CD4-positive, CD25-positive, alpha-beta regulatory T cell (primary cell): Measurements from ENCODE around the gene KCTD21. TPM values are rescaled to one million over a fixed set of nuclear protein-coding genes. Genes with fewer than 3 reads are reported as not detected.

Experiments
- ATAC-seq, 2 donors: fragments of 150-1000 bp; cut with Tn5 transposase; one replicate each; pipeline ENCODE4 v1.10.0; 2021; ENCODE audit warnings: low read depth in 2 of 2, moderate number of reproducible peaks in 2 of 2, moderate library complexity in 1 of 2
- DNase-seq, 3 donors: peaks; one replicate each; pipeline versions ENCODE4 v3.0.0 to v3.0.0-alpha.2; 2012 to 2022; ENCODE audit warnings: mixed read lengths in 1 of 3
- H3K27ac ChIP-seq: one replicate; pipeline ENCODE4 v1.7.0; 2013; ENCODE audit warnings: mild to moderate bottlenecking, low read length; ENCODE audit not compliant: insufficient read depth, poor library complexity, severe bottlenecking
- H3K27me3 ChIP-seq: one replicate; pipeline ENCODE4 v1.7.0; 2013; ENCODE audit warnings: low read length; ENCODE audit not compliant: control insufficient read depth, insufficient read depth
- H3K36me3 ChIP-seq: one replicate; pipeline ENCODE4 v1.7.0; 2013; ENCODE audit warnings: mild to moderate bottlenecking, low read length, moderate library complexity; ENCODE audit not compliant: control insufficient read depth, insufficient read depth
- H3K4me1 ChIP-seq: 2 replicates; pipeline ENCODE4 v1.7.0; 2013; ENCODE audit warnings: mild to moderate bottlenecking, low read length; ENCODE audit not compliant: insufficient read depth, control insufficient read depth, poor library complexity, severe bottlenecking
- H3K4me3 ChIP-seq: one replicate; pipeline ENCODE4 v1.7.0; 2013; ENCODE audit warnings: low read depth, mild to moderate bottlenecking, low read length, moderate library complexity
- H3K9me3 ChIP-seq, 2 experiments: 1 replicate in 1 of 2; 2 replicates in 1 of 2; pipeline ENCODE4 v1.7.0; 2013; ENCODE audit warnings: low read length in 2 of 2, mild to moderate bottlenecking in 1 of 2, moderate library complexity in 1 of 2; ENCODE audit not compliant: control insufficient read depth in 2 of 2
- H3K27ac Mint-ChIP-seq, 3 donors: one replicate each; pipeline ENCODE4 v1.8.0; 2020 to 2022; ENCODE audit warnings: mild to moderate bottlenecking in 3 of 3, mixed read lengths in 3 of 3, moderate library complexity in 2 of 3
- H3K27me3 Mint-ChIP-seq: one replicate; pipeline ENCODE4 v1.8.0; 2022; ENCODE audit warnings: mild to moderate bottlenecking, mixed read lengths
- H3K36me3 Mint-ChIP-seq: one replicate; pipeline ENCODE4 v1.8.0; 2020; ENCODE audit warnings: mixed read lengths
- H3K4me1 Mint-ChIP-seq, 4 donors: one replicate each; pipeline ENCODE4 v1.8.0; 2020 to 2022; ENCODE audit warnings: mixed read lengths in 4 of 4, mild to moderate bottlenecking in 1 of 4
- H3K4me3 Mint-ChIP-seq, 4 donors: one replicate each; pipeline ENCODE4 v1.8.0; 2020 to 2022; ENCODE audit warnings: mild to moderate bottlenecking in 4 of 4, mixed read lengths in 4 of 4, moderate library complexity in 3 of 4
- H3K9me3 Mint-ChIP-seq, 7 donors: one replicate each; pipeline ENCODE4 v1.8.0; 2020 to 2022; ENCODE audit warnings: mixed read lengths in 7 of 7, mild to moderate bottlenecking in 3 of 7, moderate library complexity in 2 of 7
- polyA plus RNA-seq, 4 donors: library from polyadenylated mRNA; unstranded; fragments of 300-500 nt; fragmentation: Illumina TruSeq; gene quantifications; one replicate each; pipeline ENCODE4 v1.2.3, GENCODE V29; 2021
- total RNA-seq: library from RNA; stranded (reverse); gene quantifications from one replicate; pipeline ENCODE4 v1.2.3, GENCODE V29; 2022

The KCTD21 gene
- total and polyA plus RNA-seq, 5 donors from 2014 or later: 1.4 to 3.8 (median 3.2) TPM

DNA sequence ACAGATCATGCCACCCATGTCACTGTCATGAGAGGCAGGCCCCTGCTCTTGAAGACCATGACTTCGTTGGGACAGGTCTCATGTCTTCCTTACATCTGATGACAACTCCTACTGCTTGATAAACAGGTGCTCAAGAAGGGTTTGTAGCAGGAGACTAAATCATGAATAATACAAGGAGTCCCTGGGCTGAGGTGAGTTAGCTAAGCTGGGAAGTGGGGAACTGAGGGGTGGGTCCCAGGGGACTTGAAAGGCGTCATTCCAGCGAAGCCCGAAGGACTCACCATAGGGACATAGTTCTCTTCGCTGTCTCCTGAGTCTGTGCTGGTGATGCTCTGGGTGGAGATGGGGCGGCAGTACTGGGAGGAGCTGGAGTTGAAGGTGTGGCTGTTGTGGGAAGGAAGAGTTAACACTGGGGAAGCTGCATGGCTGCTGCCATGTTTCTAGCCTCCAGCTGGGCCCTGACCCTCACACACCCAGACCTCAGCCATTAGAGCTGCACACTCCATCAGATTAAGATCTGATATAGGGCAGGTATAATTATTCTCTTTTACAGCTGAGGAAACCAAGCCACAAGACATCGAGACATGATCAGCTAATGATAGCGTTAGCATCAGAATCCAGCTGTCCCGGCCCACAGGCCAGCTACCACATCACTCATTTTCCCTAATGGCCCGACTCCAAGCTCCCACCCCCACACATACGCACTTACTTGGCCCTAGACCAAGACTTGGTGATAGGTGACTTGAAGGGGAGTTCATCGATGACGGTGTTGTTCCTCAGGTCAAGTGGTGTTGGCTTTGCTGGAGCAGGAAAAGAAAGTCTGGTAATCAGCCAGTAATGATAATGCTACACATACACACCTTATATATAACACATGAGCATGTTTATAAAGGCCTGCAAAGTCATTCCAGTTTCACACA, 33.2 kb upstream of the KCTD21 start:
- Mint-ChIP-seq H3K36me3 (peaks cover 35% of the 10 kb centered on the region), H3K9me3 (no peaks in the 10 kb centered on the region), H3K27me3 (no peaks in the 10 kb centered on the region), H3K27ac (peak overlapping the region in 2 of 3 donors; percentile 67 to 85), H3K4me1 (peaks cover 0 to 23% (median 6%) of the 10 kb centered on the region in 4 donors), H3K4me3 (no peak overlapping the region)
- no peak overlapping the region for H3K27ac ChIP-seq
- DNase-seq (no peak), ATAC-seq (no peak)
- no peaks in the 10 kb centered on the region for H3K9me3 ChIP-seq
- H3K4me3 ChIP-seq: no peak overlapping the region
- no peaks in the 10 kb centered on the region for H3K27me3 ChIP-seq
- no peaks in the 10 kb centered on the region for H3K4me1 ChIP-seq
- H3K36me3 ChIP-seq: peaks cover 6% of the 10 kb centered on the region

GRCh38 chr11:78220218-78221157, 32.1 kb upstream of the KCTD21 start:
- no peaks in the 10 kb centered on the region for H3K27me3 ChIP-seq
- peaks cover 6% of the 10 kb centered on the region for H3K36me3 ChIP-seq
- no peak overlapping the region for H3K4me3 ChIP-seq
- Mint-ChIP-seq H3K9me3 (no peaks in the 10 kb centered on the region), H3K27me3 (no peaks in the 10 kb centered on the region), H3K4me1 (peaks cover 0 to 23% (median 6%) of the 10 kb centered on the region in 4 donors), H3K27ac (peak overlapping the region in 2 of 3 donors; percentile 67 to 85), H3K4me3 (no peak overlapping the region), H3K36me3 (peaks cover 34% of the 10 kb centered on the region)
- DNase-seq: no peak
- no peaks in the 10 kb centered on the region for H3K4me1 ChIP-seq
- H3K27ac ChIP-seq: no peak overlapping the region
- H3K9me3 ChIP-seq: no peaks in the 10 kb centered on the region
- ATAC-seq: no peak

- Histone ChIP-seq H3K27me3 (no peaks in the 10 kb centered on the region), H3K4me1 (no peaks in the 10 kb centered on the region), H3K36me3 (peaks cover 11% of the 10 kb centered on the region), H3K9me3 (no peaks in the 10 kb centered on the region), H3K4me3 (no peak overlapping the region), H3K27ac (no peak overlapping the region)
- peaks cover 0 to 21% (median 6%) of the 10 kb centered on the region in 4 donors for H3K4me1 Mint-ChIP-seq
- no peaks in the 10 kb centered on the region for H3K9me3 Mint-ChIP-seq
- no peaks in the 10 kb centered on the region for H3K27me3 Mint-ChIP-seq
- no peak for DNase-seq
- H3K36me3 Mint-ChIP-seq: peaks cover 25% of the 10 kb centered on the region
- H3K27ac Mint-ChIP-seq: peak overlapping the region in 1 of 3 donors; percentile 42
- H3K4me3 Mint-ChIP-seq: no peak overlapping the region
- ATAC-seq: no peak
These were observed 31.2 kb upstream of the KCTD21 start for GRCh38 chr11:78219493-78220217.

DNA sequence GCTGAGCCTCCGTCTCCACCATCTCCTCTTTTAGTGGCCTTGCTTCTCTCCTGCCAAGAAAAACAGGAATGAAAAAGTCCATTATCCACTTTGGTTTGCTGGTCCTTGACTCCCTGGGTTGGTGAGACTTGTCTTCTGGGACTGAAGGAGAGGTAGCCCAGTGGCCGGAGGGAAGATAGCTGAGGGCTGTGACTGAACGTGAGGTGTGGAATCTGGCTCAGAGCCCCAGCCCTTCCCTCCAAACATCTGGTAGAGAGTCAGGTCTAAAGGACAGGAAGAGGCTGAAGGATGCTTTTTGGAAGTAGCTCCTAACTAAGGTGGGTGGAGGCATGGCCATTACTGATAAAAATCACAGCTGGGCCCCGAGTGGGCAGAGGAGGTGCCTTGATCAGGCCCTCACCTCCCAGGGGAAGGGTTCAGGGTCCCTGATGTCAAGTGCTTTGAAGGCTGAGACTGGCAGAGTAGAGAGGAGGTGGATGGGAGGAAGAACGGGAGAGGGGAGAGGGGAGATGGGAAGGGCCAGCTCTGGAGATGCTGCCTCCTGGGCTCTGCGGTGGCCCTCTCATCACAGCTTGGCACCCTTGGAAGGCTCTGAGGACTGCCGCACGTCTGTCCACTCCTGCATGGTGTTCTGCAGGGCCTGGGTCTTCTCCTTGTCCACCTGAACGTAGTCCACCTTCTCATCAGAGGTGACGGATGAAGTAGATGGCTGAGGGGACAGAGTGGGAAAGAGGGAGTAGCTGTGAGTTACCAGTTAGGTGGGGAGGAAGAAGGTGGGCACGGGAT, 30.5 kb upstream of the KCTD21 start:
- Histone ChIP-seq H3K4me3 (no peak overlapping the region), H3K9me3 (no peaks in the 10 kb centered on the region), H3K27ac (no peak overlapping the region), H3K27me3 (no peaks in the 10 kb centered on the region), H3K4me1 (no peaks in the 10 kb centered on the region), H3K36me3 (peaks cover 15% of the 10 kb centered on the region)
- H3K4me1 Mint-ChIP-seq: peaks cover 0 to 18% (median 6%) of the 10 kb centered on the region in 4 donors
- peaks cover 24% of the 10 kb centered on the region for H3K36me3 Mint-ChIP-seq
- H3K4me3 Mint-ChIP-seq: no peak overlapping the region
- H3K27me3 Mint-ChIP-seq: no peaks in the 10 kb centered on the region
- ATAC-seq: no peak
- H3K27ac Mint-ChIP-seq: peak overlapping the region in 1 of 3 donors; percentile 64
- H3K9me3 Mint-ChIP-seq: no peaks in the 10 kb centered on the region
- DNase-seq: no peak

- Mint-ChIP-seq H3K36me3 (peaks cover 20% of the 10 kb centered on the region), H3K4me3 (no peak overlapping the region), H3K9me3 (no peaks in the 10 kb centered on the region), H3K27ac (peak overlapping the region in 1 of 3 donors; percentile 71), H3K4me1 (peaks cover 0 to 7% (median 3%) of the 10 kb centered on the region in 4 donors), H3K27me3 (no peaks in the 10 kb centered on the region)
- H3K27ac ChIP-seq: no peak overlapping the region
- H3K9me3 ChIP-seq: no peaks in the 10 kb centered on the region
- H3K4me3 ChIP-seq: no peak overlapping the region
- H3K36me3 ChIP-seq: peaks cover 18% of the 10 kb centered on the region
- no peaks in the 10 kb centered on the region for H3K27me3 ChIP-seq
- no peaks in the 10 kb centered on the region for H3K4me1 ChIP-seq
- DNase-seq: no peak
- no peak for ATAC-seq
These were observed 29.5 kb upstream of the KCTD21 start for GRCh38 chr11:78217650-78218541.

GRCh38 chr11:78216571-78217287, 28.3 kb upstream of the KCTD21 start:
- peaks cover 17% of the 10 kb centered on the region for H3K36me3 ChIP-seq
- no peaks in the 10 kb centered on the region for H3K9me3 ChIP-seq
- H3K27ac ChIP-seq: no peak overlapping the region
- no peak overlapping the region for H3K4me3 ChIP-seq
- peaks cover 23% of the 10 kb centered on the region for H3K36me3 Mint-ChIP-seq
- H3K27me3 Mint-ChIP-seq: no peaks in the 10 kb centered on the region
- DNase-seq (no peak), ATAC-seq (no peak)
- H3K4me1 ChIP-seq: no peaks in the 10 kb centered on the region
- no peaks in the 10 kb centered on the region for H3K9me3 Mint-ChIP-seq
- peaks cover 0 to 13% (median 5%) of the 10 kb centered on the region in 4 donors for H3K4me1 Mint-ChIP-seq
- no peak overlapping the region for H3K4me3 Mint-ChIP-seq
- no peaks in the 10 kb centered on the region for H3K27me3 ChIP-seq
- peak overlapping the region in 1 of 3 donors; percentile 71 for H3K27ac Mint-ChIP-seq
